Measurements from ENCODE around the gene ALOX15. TPM values are rescaled to one million over a fixed set of nuclear protein-coding genes. Genes with fewer than 3 reads are reported as not detected.

ALOX15 gene
- total RNA-seq, 1 donor from 2014 or later, result 0.31 TPM

Small RNAs within 50 kb of the gene (small RNA-seq; reads per million reads assigned to genes)
- gene RNU6-955P (ENCODE audit: low replicate concordance), result not detected

Other genes starting within 250 kb of the ALOX15 start
- gene SPNS3, start 207.7 kb downstream of the ALOX15 start, total RNA-seq, result 1.1 TPM
- 19.9 TPM for gene SPNS2, start 142.8 kb downstream of the ALOX15 start, total RNA-seq
- 25.7 TPM for gene MYBBP1A, start 86.3 kb downstream of the ALOX15 start, total RNA-seq
- gene GGT6, start 81.1 kb downstream of the ALOX15 start, total RNA-seq, result 10.5 TPM
- gene SMTNL2, start 57.1 kb downstream of the ALOX15 start, total RNA-seq, result 174 TPM
- 43.6 TPM for gene PELP1, start 62.5 kb upstream of the ALOX15 start, total RNA-seq
- 14.6 TPM for gene ARRB2, start 69.0 kb upstream of the ALOX15 start, total RNA-seq
- gene MED11, start 89.8 kb upstream of the ALOX15 start, total RNA-seq, result 14.9 TPM
- not detected for gene ZMYND15, start 98.2 kb upstream of the ALOX15 start, total RNA-seq
- 4.8 TPM for gene CXCL16, start 98.2 kb upstream of the ALOX15 start, total RNA-seq
- gene TM4SF5, start 130.2 kb upstream of the ALOX15 start, total RNA-seq, result not detected
- gene VMO1, start 144.7 kb upstream of the ALOX15 start, total RNA-seq, result 13.1 TPM
- gene GLTPD2, start 147.3 kb upstream of the ALOX15 start, total RNA-seq, result not detected
- 79.1 TPM for gene PSMB6, start 154.5 kb upstream of the ALOX15 start, total RNA-seq
- 16.1 TPM for gene PLD2, start 165.5 kb upstream of the ALOX15 start, total RNA-seq
- 51.4 TPM for gene MINK1, start 191.7 kb upstream of the ALOX15 start, total RNA-seq